Lower leg skin (tissue), 4 donors: ENCODE data around the gene ATP6V1F. TPM values are rescaled to one million over a fixed set of nuclear protein-coding genes. Genes with fewer than 3 reads are reported as not detected.

Experiments
- DNase-seq, 2 donors: peaks; one replicate each; pipeline ENCODE4 v3.0.0-alpha.2; 2019; ENCODE audit warnings: low spot score in 2 of 2
- H3K4me3 ChIP-seq: fragments of 200-600 bp; sonication (generic); 2 replicates; pipeline ENCODE4 v1.5.1; 2017; ENCODE audit warnings: mild to moderate bottlenecking, low read depth; ENCODE audit not compliant: poor library complexity, severe bottlenecking
- CTCF ChIP-seq, 3 donors: fragments of 450-650 bp; IDR thresholded peaks; one replicate each; pipeline ENCODE4 v1.5.1; 2016; ENCODE audit warnings: antibody characterized with exemption in 3 of 3, mild to moderate bottlenecking in 3 of 3, moderate library complexity in 2 of 3
- POLR2A ChIP-seq, 2 donors: fragments of 450-650 bp; IDR thresholded peaks; one replicate each; pipeline ENCODE4 v1.6.1; 2016 to 2017; ENCODE audit warnings: antibody characterized with exemption in 2 of 2, mild to moderate bottlenecking in 1 of 2, moderate library complexity in 1 of 2
- WGBS, 2 donors: methylation state at CpG; one replicate each; pipeline ENCODE4 v1.1.5; 2018; 5-methylcytosine and 5-hydroxymethylcytosine counted together
- intact Hi-C: fragments of 100-400 bp; cut with DNase I; formaldehyde crosslinking; loops from one replicate; pipeline ENCODE4 v1.15.0; 2023; ENCODE audit warnings: low total_unique reads
- total RNA-seq, 4 donors: library from RNA; depleted of rRNA; stranded (reverse); fragments of >200 nt; gene quantifications; one replicate each; pipeline ENCODE4 v1.1.0, GENCODE V29; 2016

Gene ATP6V1F
- total RNA-seq, 4 donors from 2014 or later, result 71.3 to 165 (median 137) TPM

DNA sequence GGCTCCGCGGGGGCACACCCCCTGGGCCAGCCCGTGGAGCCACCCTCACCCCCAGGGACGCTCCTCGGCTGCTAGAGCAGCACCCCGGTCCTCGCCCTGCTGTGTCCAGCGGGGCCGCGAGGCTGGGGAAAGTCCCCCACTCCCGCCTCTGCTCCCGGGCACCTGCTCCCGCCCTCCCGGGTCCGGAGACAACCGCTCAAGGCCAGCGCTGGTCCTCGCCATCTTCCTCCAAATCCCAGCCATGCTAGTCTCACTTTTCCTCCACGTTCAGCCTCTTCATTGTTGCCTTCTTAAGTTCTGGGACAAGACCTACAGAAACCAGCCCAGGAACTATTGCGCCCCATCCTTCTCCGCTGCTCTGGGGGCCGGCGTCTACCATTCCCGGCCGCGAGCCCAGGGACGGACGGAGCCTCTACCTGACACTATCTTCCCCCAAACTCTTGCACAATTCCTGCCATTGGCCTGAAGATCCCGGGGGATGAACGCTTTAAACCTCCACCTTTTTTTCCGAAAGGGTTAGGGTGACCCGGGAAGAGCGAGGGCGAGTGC lies 52.7 kb downstream of the ATP6V1F start:
- no peak for TF ChIP-seq CTCF (IDR thresholded peaks at IDR 0.05)
- no peak for TF ChIP-seq POLR2A (IDR thresholded peaks at IDR 0.05)
- no peak overlapping the region for H3K4me3 ChIP-seq
- intact Hi-C loops, result loop anchor here (10.0 kb wide), 1 partner anchor 179 kb away; no protein-coding TSS in a partner anchor
- WGBS, 2 donors, result 3 to 8% methylated on average over 24 to 30 of the region's 34 CpGs
- peak in 1 of 2 donors; percentile 78 for DNase-seq

Other genes starting within 250 kb of the ATP6V1F start
- 1 to 10 TPM in 1 of 4 donors, under 1 TPM in 2, not detected in 1; 0.26 to 1.0 (median 0.71) TPM for gene GARIN1A, start 190.6 kb upstream of the ATP6V1F start, total RNA-seq
- gene CALU, start 123.5 kb upstream of the ATP6V1F start, total RNA-seq, result 10 to 100 TPM; 22.7 to 53.8 (median 30.8) TPM
- gene OPN1SW, start 87.1 kb upstream of the ATP6V1F start, total RNA-seq, result not detected
- gene CCDC136, start 70.9 kb upstream of the ATP6V1F start, total RNA-seq, result 1 to 10 TPM in 3 of 4 donors, not detected in 1; 1.4 to 2.3 (median 1.8) TPM
- 10 to 100 TPM in 1 of 4 donors, 1 to 10 TPM in 3; 5.0 to 11.1 (median 6.2) TPM for gene FLNC, start 32.5 kb upstream of the ATP6V1F start, total RNA-seq
- gene KCP, start 47.9 kb downstream of the ATP6V1F start, total RNA-seq, result under 1 TPM in 3 of 4 donors, not detected in 1; 0.07 to 0.68 (median 0.21) TPM
- gene IRF5, start 75.1 kb downstream of the ATP6V1F start, total RNA-seq, result 10 to 100 TPM; 13.5 to 23.4 (median 15.6) TPM
- 10 to 100 TPM; 26.7 to 36.7 (median 31.0) TPM for gene TNPO3, start 192.3 kb downstream of the ATP6V1F start, total RNA-seq